A549 (cell line): ENCODE measurements around the gene ROR2. TPM values are rescaled to one million over a fixed set of nuclear protein-coding genes. Genes with fewer than 3 reads are reported as not detected.

Experiments
- ATAC-seq, 2 experiments: fragments of 200-7000 bp in 1 of 2; fragments of >200 bp in 1 of 2; cut with Nextera tagmentation in 1 of 2; cut with Tn5 transposase in 1 of 2; 3 replicates each; pipeline versions ENCODE4 v1.8.0 to v1.9.1; 2018 to 2020; ENCODE audit warnings: mild to moderate bottlenecking in 1 of 2, moderate library complexity in 1 of 2
- CTCF ChIA-PET: fragments of 300-600 bp; sonication (Branson Sonifier 250); formaldehyde crosslinking; extraction: SDS; loops from one replicate; lab custom pipeline; 2021; ENCODE audit warnings: antibody characterized with exemption, inconsistent platforms; lab: Yijun Ruan, JAX
- POLR2A ChIA-PET: fragments of 350-600 bp; formaldehyde crosslinking; extraction: SDS; loops from one replicate; lab custom pipeline; 2021; ENCODE audit warnings: antibody characterized with exemption, inconsistent platforms; lab: Yijun Ruan, JAX
- DNase-seq, 2 experiments: peaks; one replicate each; pipeline versions ENCODE4 v3.0.0 to v3.0.0-alpha.2; 2011 to 2016; ENCODE audit warnings: low read depth in 1 of 2, low spot score in 1 of 2
- FAIRE-seq: peaks from 2 replicates; lab custom pipeline; 2011; peaks lifted over from hg19 to GRCh38; lab: Jason Lieb, UNC
- H3K27ac ChIP-seq, 2 experiments: fragments of >200 bp; sonication (Bioruptor Twin); formaldehyde crosslinking; 3 replicates each; pipeline ENCODE4 v1.5.1; 2016 to 2017
- H3K4me1 ChIP-seq: fragments of >200 bp; sonication (Bioruptor Twin); formaldehyde crosslinking; 3 replicates; pipeline ENCODE4 v1.6.1; 2016
- H3K4me2 ChIP-seq: fragments of >200 bp; sonication (Bioruptor Twin); formaldehyde crosslinking; 3 replicates; pipeline ENCODE4 v1.6.1; 2016
- H3K4me3 ChIP-seq: fragments of >200 bp; sonication (Bioruptor Twin); formaldehyde crosslinking; 3 replicates; pipeline ENCODE4 v1.5.1; 2016
- H3K9me3 ChIP-seq: fragments of >200 bp; sonication (Bioruptor Twin); formaldehyde crosslinking; 3 replicates; pipeline ENCODE4 v1.6.1; 2016
- BHLHE40 ChIP-seq: IDR thresholded peaks from 2 replicates; pipeline ENCODE4 v1.6.1; 2012; ENCODE audit warnings: low read depth, low read length, inconsistent platforms
- E2F6 ChIP-seq: IDR thresholded peaks from 2 replicates; pipeline ENCODE4 v1.6.1; 2012; ENCODE audit warnings: low read depth, borderline replicate concordance
- EHF ChIP-seq: fragments of 250-450 bp; sonication (Bioruptor Pico); IDR thresholded peaks from 2 replicates; pipeline ENCODE4 v1.5.0; 2020; ENCODE audit warnings: mild to moderate bottlenecking
- ESRRA ChIP-seq: fragments of 150-350 bp; IDR thresholded peaks from 2 replicates; pipeline ENCODE4 v1.6.1; 2014; ENCODE audit warnings: mild to moderate bottlenecking, low read length, borderline replicate concordance
- FOSB ChIP-seq: fragments of 250-450 bp; sonication (Bioruptor Pico); IDR thresholded peaks from 2 replicates; pipeline ENCODE4 v1.5.0; 2020; ENCODE audit warnings: mild to moderate bottlenecking, moderate library complexity
- HES2 ChIP-seq: fragments of >200 bp; sonication (Bioruptor Twin); formaldehyde crosslinking; IDR thresholded peaks from 2 replicates; pipeline ENCODE4 v1.6.1; 2016
- HEYL ChIP-seq: fragments of 250-450 bp; sonication (Bioruptor Pico); IDR thresholded peaks from 2 replicates; pipeline ENCODE4 v1.8.0; 2021; ENCODE audit warnings: mild to moderate bottlenecking, moderate library complexity
- HOXA7 ChIP-seq: fragments of 250-450 bp; sonication (Bioruptor Pico); IDR thresholded peaks from 2 replicates; pipeline ENCODE4 v1.5.0; 2020; ENCODE audit warnings: mild to moderate bottlenecking, moderate library complexity
- JUN ChIP-seq, 2 experiments: fragments of >200 bp; sonication (Bioruptor Twin); formaldehyde crosslinking; IDR thresholded peaks; 2 replicates in 1 of 2; 3 replicates in 1 of 2; pipeline ENCODE4 v1.6.1; 2016 to 2017
- MAFK ChIP-seq: fragments of 450-650 bp; IDR thresholded peaks from 2 replicates; pipeline ENCODE4 v1.6.1; 2014; ENCODE audit not compliant: partially characterized antibody
- MAZ ChIP-seq: fragments of 150-350 bp; IDR thresholded peaks from 2 replicates; pipeline ENCODE4 v1.6.1; 2014; ENCODE audit warnings: antibody characterized with exemption, low read depth, low read length, borderline replicate concordance
- MYC ChIP-seq: IDR thresholded peaks from 2 replicates; pipeline ENCODE4 v1.6.1; 2012; ENCODE audit warnings: mild to moderate bottlenecking, inconsistent platforms, low read length, improper control_type of control experiment, borderline replicate concordance
- NPAS2 ChIP-seq: fragments of 250-450 bp; sonication (Bioruptor Pico); IDR thresholded peaks from 2 replicates; pipeline ENCODE4 v1.8.0; 2022; ENCODE audit warnings: mild to moderate bottlenecking, moderate library complexity, borderline replicate concordance
- NR3C1 ChIP-seq: fragments of >200 bp; sonication (Bioruptor Twin); formaldehyde crosslinking; IDR thresholded peaks from 3 replicates; pipeline ENCODE4 v1.6.1; 2017
- PHF8 ChIP-seq: fragments of 200-600 bp; sonication (generic); IDR thresholded peaks from 2 replicates; pipeline ENCODE4 v1.6.1; 2016; ENCODE audit warnings: low read depth, mild to moderate bottlenecking, antibody characterized with exemption, moderate library complexity, borderline replicate concordance
- POLR2AphosphoS2 ChIP-seq: conservative IDR thresholded peaks from 2 replicates; pipeline ENCODE4 v1.6.1; 2012; ENCODE audit warnings: low read length, improper control_type of control experiment, inconsistent platforms
- RAD21 ChIP-seq, 2 experiments: fragments of >200 bp in 1 of 2; sonication (Bioruptor Twin) in 1 of 2; formaldehyde crosslinking in 1 of 2; IDR thresholded peaks in 1 of 2; conservative IDR thresholded peaks in 1 of 2; 2 replicates in 1 of 2; 3 replicates in 1 of 2; pipeline ENCODE4 v1.6.1; 2012 to 2018; ENCODE audit warnings: inconsistent platforms in 1 of 2
- RARB ChIP-seq: fragments of 250-450 bp; sonication (Bioruptor Pico); IDR thresholded peaks from 2 replicates; pipeline ENCODE4 v1.8.0; 2021; ENCODE audit warnings: mild to moderate bottlenecking, moderate library complexity
- SMC3 ChIP-seq: fragments of >200 bp; sonication (Bioruptor Twin); formaldehyde crosslinking; IDR thresholded peaks from 3 replicates; pipeline ENCODE4 v1.6.1; 2018; ENCODE audit warnings: inconsistent platforms
- SREBF2 ChIP-seq: fragments of 450-650 bp; IDR thresholded peaks from 2 replicates; pipeline ENCODE4 v1.6.1; 2014; ENCODE audit warnings: mild to moderate bottlenecking, moderate library complexity
- ZNF302 ChIP-seq: fragments of 250-450 bp; sonication (Bioruptor Pico); IDR thresholded peaks from 2 replicates; pipeline ENCODE4 v1.9.0; 2021; ENCODE audit warnings: inconsistent platforms, mild to moderate bottlenecking, moderate library complexity
- ZSCAN20 ChIP-seq: fragments of 250-450 bp; sonication (Bioruptor Pico); IDR thresholded peaks from 2 replicates; pipeline ENCODE4 v1.8.0; 2022; ENCODE audit warnings: mild to moderate bottlenecking, moderate library complexity
- WGBS: methylation state at CpG from one replicate; pipeline ENCODE4 v1.1.6; 2017; ENCODE audit errors: missing lambda C conversion rate; 5-methylcytosine and 5-hydroxymethylcytosine counted together
- polyA plus RNA-seq, 4 experiments: library from polyadenylated mRNA; depleted of rRNA in 3 of 4; stranded (reverse); fragments of >200 nt; fragmentation: RNase III in 1 of 4; extraction: RNeasy Plus Mini Kit Qiagen cat#74134 plus additional on column Dnase treatment in 1 of 4; gene quantifications; 2 replicates in 3 of 4; 3 replicates in 1 of 4; pipeline ENCODE4 v1.2.3, GENCODE V29; 2011 to 2017
- TF ChIP-seq, protein P1 (sequence below): fragments of 250-450 bp; sonication (Bioruptor Pico); IDR thresholded peaks from 2 replicates; pipeline ENCODE4 v1.5.0; 2021; ENCODE audit warnings: mild to moderate bottlenecking, moderate library complexity, borderline replicate concordance
- TF ChIP-seq, protein P2 (sequence below): fragments of 200-600 bp; sonication (generic); IDR thresholded peaks from 2 replicates; pipeline ENCODE4 v1.6.1; 2016; ENCODE audit warnings: antibody characterized with exemption, mild to moderate bottlenecking, moderate library complexity

ROR2 gene
- polyA plus RNA-seq, 2 of the 4 experiments (the other 2 are of a cell fraction): 0.12 to 0.53 TPM

GRCh38 chr9:91967259-91967658 is 17.2 kb upstream of the ROR2 start:
- POLR2A ChIA-PET: no interaction called here
- CTCF ChIA-PET: interaction anchor here (0.9 kb wide), 1 partner anchor 50 kb away, joined by 3 read pairs; no protein-coding TSS in a partner anchor
- ATAC-seq: no peak
- 27% methylated on average over 3 of the region's 3 CpGs for WGBS
- no peak overlapping the region for H3K4me2 ChIP-seq
- H3K4me1 ChIP-seq: no peaks in the 10 kb centered on the region
- TF ChIP-seq HEYL (no peak), MAZ (no peak), EHF (CRISPR knock-in tag) (no peak), BHLHE40 (no peak), HOXA7 (CRISPR knock-in tag) (no peak), E2F6 (no peak), SMC3 (no peak), PHF8 (no peak), RARB (no peak), ZNF302 (CRISPR knock-in tag) (no peak), NR3C1 (no peak), ESRRA (no peak), RAD21 (conservative IDR thresholded peaks at IDR 0.05 in 1 of 2, IDR thresholded peaks at IDR 0.05 in 1 of 2) (no peak)
- TF ChIP-seq, protein P1, sequence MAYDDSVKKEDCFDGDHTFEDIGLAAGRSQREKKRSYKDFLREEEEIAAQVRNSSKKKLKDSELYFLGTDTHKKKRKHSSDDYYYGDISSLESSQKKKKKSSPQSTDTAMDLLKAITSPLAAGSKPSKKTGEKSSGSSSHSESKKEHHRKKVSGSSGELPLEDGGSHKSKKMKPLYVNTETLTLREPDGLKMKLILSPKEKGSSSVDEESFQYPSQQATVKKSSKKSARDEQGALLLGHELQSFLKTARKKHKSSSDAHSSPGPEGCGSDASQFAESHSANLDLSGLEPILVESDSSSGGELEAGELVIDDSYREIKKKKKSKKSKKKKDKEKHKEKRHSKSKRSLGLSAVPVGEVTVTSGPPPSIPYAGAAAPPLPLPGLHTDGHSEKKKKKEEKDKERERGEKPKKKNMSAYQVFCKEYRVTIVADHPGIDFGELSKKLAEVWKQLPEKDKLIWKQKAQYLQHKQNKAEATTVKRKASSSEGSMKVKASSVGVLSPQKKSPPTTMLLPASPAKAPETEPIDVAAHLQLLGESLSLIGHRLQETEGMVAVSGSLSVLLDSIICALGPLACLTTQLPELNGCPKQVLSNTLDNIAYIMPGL (CRISPR knock-in tag): no peak
- no peak for FAIRE-seq
- H3K27ac ChIP-seq: no peak overlapping the region
- DNase-seq: no peak
- H3K4me3 ChIP-seq: no peak overlapping the region
- no peaks in the 10 kb centered on the region for H3K9me3 ChIP-seq

DNA sequence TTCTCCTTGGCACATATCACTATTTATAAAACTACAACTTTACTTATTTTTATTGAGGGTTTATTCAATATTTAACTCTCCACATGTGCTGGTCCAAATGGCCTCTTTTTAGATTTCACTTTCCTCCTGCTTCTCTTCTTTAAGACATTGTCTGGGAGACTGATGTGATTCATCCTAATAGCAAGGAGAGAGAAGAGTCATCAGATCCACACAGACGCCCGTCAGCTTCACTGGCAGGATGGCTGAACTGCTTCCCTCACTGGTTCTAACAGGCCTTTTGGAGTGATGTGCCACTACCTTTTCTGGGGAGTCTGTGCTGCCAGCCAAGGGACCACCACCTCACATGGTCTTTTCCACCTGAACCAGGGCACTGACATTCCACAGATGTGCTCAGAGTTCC is 16.5 kb upstream of the ROR2 start:
- POLR2A ChIA-PET: no interaction called here
- DNase-seq: no peak
- Histone ChIP-seq H3K27ac (no peak overlapping the region), H3K4me3 (no peak overlapping the region), H3K4me2 (no peak overlapping the region)
- CTCF ChIA-PET: interaction anchor here (0.7 kb wide), 1 partner anchor 13 kb away, joined by 3 read pairs; no protein-coding TSS in a partner anchor
- TF ChIP-seq JUN (IDR thresholded peaks at IDR 0.05) (no peak), SMC3 (no peak), SREBF2 (no peak), ZNF302 (CRISPR knock-in tag) (no peak), NPAS2 (no peak), ESRRA (no peak), PHF8 (no peak), BHLHE40 (no peak), FOSB (no peak), HES2 (no peak), MAFK (no peak), POLR2AphosphoS2 (no peak), NR3C1 (no peak), ZSCAN20 (no peak), MYC (no peak), MAZ (no peak)
- TF ChIP-seq, protein P2, sequence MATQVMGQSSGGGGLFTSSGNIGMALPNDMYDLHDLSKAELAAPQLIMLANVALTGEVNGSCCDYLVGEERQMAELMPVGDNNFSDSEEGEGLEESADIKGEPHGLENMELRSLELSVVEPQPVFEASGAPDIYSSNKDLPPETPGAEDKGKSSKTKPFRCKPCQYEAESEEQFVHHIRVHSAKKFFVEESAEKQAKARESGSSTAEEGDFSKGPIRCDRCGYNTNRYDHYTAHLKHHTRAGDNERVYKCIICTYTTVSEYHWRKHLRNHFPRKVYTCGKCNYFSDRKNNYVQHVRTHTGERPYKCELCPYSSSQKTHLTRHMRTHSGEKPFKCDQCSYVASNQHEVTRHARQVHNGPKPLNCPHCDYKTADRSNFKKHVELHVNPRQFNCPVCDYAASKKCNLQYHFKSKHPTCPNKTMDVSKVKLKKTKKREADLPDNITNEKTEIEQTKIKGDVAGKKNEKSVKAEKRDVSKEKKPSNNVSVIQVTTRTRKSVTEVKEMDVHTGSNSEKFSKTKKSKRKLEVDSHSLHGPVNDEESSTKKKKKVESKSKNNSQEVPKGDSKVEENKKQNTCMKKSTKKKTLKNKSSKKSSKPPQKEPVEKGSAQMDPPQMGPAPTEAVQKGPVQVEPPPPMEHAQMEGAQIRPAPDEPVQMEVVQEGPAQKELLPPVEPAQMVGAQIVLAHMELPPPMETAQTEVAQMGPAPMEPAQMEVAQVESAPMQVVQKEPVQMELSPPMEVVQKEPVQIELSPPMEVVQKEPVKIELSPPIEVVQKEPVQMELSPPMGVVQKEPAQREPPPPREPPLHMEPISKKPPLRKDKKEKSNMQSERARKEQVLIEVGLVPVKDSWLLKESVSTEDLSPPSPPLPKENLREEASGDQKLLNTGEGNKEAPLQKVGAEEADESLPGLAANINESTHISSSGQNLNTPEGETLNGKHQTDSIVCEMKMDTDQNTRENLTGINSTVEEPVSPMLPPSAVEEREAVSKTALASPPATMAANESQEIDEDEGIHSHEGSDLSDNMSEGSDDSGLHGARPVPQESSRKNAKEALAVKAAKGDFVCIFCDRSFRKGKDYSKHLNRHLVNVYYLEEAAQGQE: no peak
- TF ChIP-seq, all 56 proteins: peak for 0
- 21% methylated on average over 2 of the region's 2 CpGs for WGBS
- H3K4me1 ChIP-seq: no peaks in the 10 kb centered on the region
- ATAC-seq (no peak; a peak in 1 of 6 replicates), FAIRE-seq (no peak)
- H3K9me3 ChIP-seq: no peaks in the 10 kb centered on the region
